Endothelial cell of umbilical vein (primary cell): ENCODE data around the gene COL4A2.

Experiments
- CTCF ChIP-seq, 2 donors: IDR thresholded peaks; 1 replicate in 1 of 2; 2 replicates in 1 of 2; pipeline ENCODE4 v1.5.1; 2011; ENCODE audit warnings: low read length in 2 of 2, mild to moderate bottlenecking in 2 of 2, moderate library complexity in 2 of 2, control low read depth in 1 of 2, inconsistent platforms in 1 of 2, low read depth in 1 of 2; ENCODE audit not compliant: insufficient read depth in 1 of 2; ENCODE audit errors: extremely low read depth in 1 of 2
- EZH2 ChIP-seq: IDR thresholded peaks from 2 replicates; pipeline ENCODE4 v1.6.1; 2012; ENCODE audit warnings: borderline replicate concordance, low read depth, mild to moderate bottlenecking, moderate library complexity, low read length, inconsistent platforms; ENCODE audit not compliant: severe bottlenecking
- POLR2A ChIP-seq: IDR thresholded peaks from 2 replicates; pipeline ENCODE4 v1.6.1; 2012; ENCODE audit warnings: low read depth, mild to moderate bottlenecking, control low read depth, low read length

GRCh38 chr13:110445183-110445582, 138.1 kb downstream of the COL4A2 start:
- no peak for TF ChIP-seq POLR2A
- TF ChIP-seq CTCF (IDR thresholded peaks at IDR 0.05; ENCODE audit: extremely low read depth in 1 of 2, insufficient read depth in 1 of 2, low read depth in 1 of 2, low read length in 2 of 2), result no peak
- TF ChIP-seq EZH2, result no peak
